Measurements from ENCODE around the gene NOS3. TPM values are rescaled to one million over a fixed set of nuclear protein-coding genes. Genes with fewer than 3 reads are reported as not detected.

NOS3 gene
- total RNA-seq, 1 donor from 2014 or later, result 12.1 TPM

GRCh38 chr7:150964593-150965111, 26.2 kb upstream of the NOS3 start:
- intact Hi-C loops (cut with micrococcal nuclease), result no loop called here

GRCh38 chr7:150965273-150965830, 25.5 kb upstream of the NOS3 start:
- intact Hi-C loops (cut with micrococcal nuclease), result no loop called here

GRCh38 chr7:150966002-150966401, 24.8 kb upstream of the NOS3 start:
- intact Hi-C loops (cut with micrococcal nuclease), result no loop called here

GRCh38 chr7:150967349-150967748, 23.5 kb upstream of the NOS3 start:
- intact Hi-C loops (cut with micrococcal nuclease), result no loop called here

- intact Hi-C loops (cut with micrococcal nuclease), result no loop called here
Measured at GRCh38 chr7:150968056-150968733, 22.6 kb upstream of the NOS3 start.

- intact Hi-C loops (cut with micrococcal nuclease), result no loop called here
Measured at GRCh38 chr7:150968734-150969372, 22.0 kb upstream of the NOS3 start.

- intact Hi-C loops (cut with micrococcal nuclease), result no loop called here
Measured at GRCh38 chr7:150969475-150969874, 21.3 kb upstream of the NOS3 start.

GRCh38 chr7:150970424-150970823, 20.4 kb upstream of the NOS3 start:
- intact Hi-C loops (cut with micrococcal nuclease), result loop anchor here (5.0 kb wide), 1 partner anchor 202 kb away; no protein-coding TSS in a partner anchor

- intact Hi-C loops (cut with micrococcal nuclease), result loop anchor here (5.0 kb wide), 1 partner anchor 201 kb away; no protein-coding TSS in a partner anchor
Measured at GRCh38 chr7:150971242-150972022, 19.4 kb upstream of the NOS3 start.

- intact Hi-C loops (cut with micrococcal nuclease), result loop anchor here (5.0 kb wide), 1 partner anchor 200 kb away; no protein-coding TSS in a partner anchor
Measured at GRCh38 chr7:150972023-150972468, 18.8 kb upstream of the NOS3 start.

- intact Hi-C loops (cut with micrococcal nuclease), result loop anchor here (5.0 kb wide), 1 partner anchor 200 kb away; no protein-coding TSS in a partner anchor
Measured at GRCh38 chr7:150972741-150973140, 18.1 kb upstream of the NOS3 start.

GRCh38 chr7:150973571-150974451, 17.0 kb upstream of the NOS3 start:
- intact Hi-C loops (cut with micrococcal nuclease), result loop anchor here (1.0 to 5.0 kb wide), 6 partner anchors 10 to 595 kb away; partner anchors contain the start of genes ABCB8, FASTK and ZNF775

GRCh38 chr7:150974468-150975391, 16.1 kb upstream of the NOS3 start:
- intact Hi-C loops (cut with micrococcal nuclease), result loop anchor here (1.0 to 5.0 kb wide), 7 partner anchors 10 to 595 kb away; partner anchors contain the start of genes ABCB8, FASTK and ZNF775

- intact Hi-C loops (cut with micrococcal nuclease), result loop anchor here (5.0 kb wide), 1 partner anchor 37 kb away; no protein-coding TSS in a partner anchor
Measured at GRCh38 chr7:150975536-150976319, 15.1 kb upstream of the NOS3 start.

- intact Hi-C loops (cut with micrococcal nuclease), result loop anchor here (5.0 kb wide), 1 partner anchor 36 kb away; no protein-coding TSS in a partner anchor
Measured at GRCh38 chr7:150976529-150977381, 14.1 kb upstream of the NOS3 start.

GRCh38 chr7:150977382-150978125, 13.3 kb upstream of the NOS3 start:
- intact Hi-C loops (cut with micrococcal nuclease), result loop anchor here (5.0 kb wide), 1 partner anchor 35 kb away; no protein-coding TSS in a partner anchor
